ENCODE results near the gene PTOV1. TPM values are rescaled to one million over a fixed set of nuclear protein-coding genes. Genes with fewer than 3 reads are reported as not detected.
A peak's percentile ranks its signal among the peaks of the same experiment; 100 is the strongest.

PTOV1 gene
- total RNA-seq, 1 donor from 2014 or later: 231 TPM

GRCh38 chr19:49881672-49882394, 30.9 kb downstream of the PTOV1 start:
- Mint-ChIP-seq H3K27me3 (ENCODE audit: unreplicated experiment) (peaks cover 11% of the 10 kb centered on the region), H3K4me3 (ENCODE audit: unreplicated experiment) (peak overlapping the region; percentile 37), H3K4me1 (ENCODE audit: unreplicated experiment) (peaks cover 12% of the 10 kb centered on the region), H3K36me3 (ENCODE audit: low read depth, unreplicated experiment) (peaks cover 37% of the 10 kb centered on the region), H3K9me3 (ENCODE audit: unreplicated experiment) (no peaks in the 10 kb centered on the region), H3K27ac (ENCODE audit: unreplicated experiment) (no peak overlapping the region)
- TF ChIP-seq, protein P1, sequence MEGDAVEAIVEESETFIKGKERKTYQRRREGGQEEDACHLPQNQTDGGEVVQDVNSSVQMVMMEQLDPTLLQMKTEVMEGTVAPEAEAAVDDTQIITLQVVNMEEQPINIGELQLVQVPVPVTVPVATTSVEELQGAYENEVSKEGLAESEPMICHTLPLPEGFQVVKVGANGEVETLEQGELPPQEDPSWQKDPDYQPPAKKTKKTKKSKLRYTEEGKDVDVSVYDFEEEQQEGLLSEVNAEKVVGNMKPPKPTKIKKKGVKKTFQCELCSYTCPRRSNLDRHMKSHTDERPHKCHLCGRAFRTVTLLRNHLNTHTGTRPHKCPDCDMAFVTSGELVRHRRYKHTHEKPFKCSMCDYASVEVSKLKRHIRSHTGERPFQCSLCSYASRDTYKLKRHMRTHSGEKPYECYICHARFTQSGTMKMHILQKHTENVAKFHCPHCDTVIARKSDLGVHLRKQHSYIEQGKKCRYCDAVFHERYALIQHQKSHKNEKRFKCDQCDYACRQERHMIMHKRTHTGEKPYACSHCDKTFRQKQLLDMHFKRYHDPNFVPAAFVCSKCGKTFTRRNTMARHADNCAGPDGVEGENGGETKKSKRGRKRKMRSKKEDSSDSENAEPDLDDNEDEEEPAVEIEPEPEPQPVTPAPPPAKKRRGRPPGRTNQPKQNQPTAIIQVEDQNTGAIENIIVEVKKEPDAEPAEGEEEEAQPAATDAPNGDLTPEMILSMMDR (IDR thresholded peaks at IDR 0.05; ENCODE audit: unreplicated experiment): no peak
- no peak for DNase-seq (ENCODE audit: low spot score)

- Mint-ChIP-seq H3K4me3 (ENCODE audit: unreplicated experiment) (no peak overlapping the region), H3K9me3 (ENCODE audit: unreplicated experiment) (no peaks in the 10 kb centered on the region), H3K27ac (ENCODE audit: unreplicated experiment) (no peak overlapping the region), H3K4me1 (ENCODE audit: unreplicated experiment) (peaks cover 12% of the 10 kb centered on the region), H3K36me3 (ENCODE audit: low read depth, unreplicated experiment) (peaks cover 37% of the 10 kb centered on the region), H3K27me3 (ENCODE audit: unreplicated experiment) (peaks cover 13% of the 10 kb centered on the region)
- TF ChIP-seq, protein P1 (IDR thresholded peaks at IDR 0.05; ENCODE audit: unreplicated experiment): no peak
- no peak for DNase-seq (ENCODE audit: low spot score)
These were observed 31.7 kb downstream of the PTOV1 start for GRCh38 chr19:49882643-49883042.

- peaks cover 11% of the 10 kb centered on the region for H3K27me3 Mint-ChIP-seq (ENCODE audit: unreplicated experiment)
- peaks cover 37% of the 10 kb centered on the region for H3K36me3 Mint-ChIP-seq (ENCODE audit: low read depth, unreplicated experiment)
- no peak overlapping the region for H3K4me3 Mint-ChIP-seq (ENCODE audit: unreplicated experiment)
- TF ChIP-seq, protein P1 (IDR thresholded peaks at IDR 0.05; ENCODE audit: unreplicated experiment): no peak
- no peak for DNase-seq (ENCODE audit: low spot score)
- no peaks in the 10 kb centered on the region for H3K9me3 Mint-ChIP-seq (ENCODE audit: unreplicated experiment)
- peaks cover 10% of the 10 kb centered on the region for H3K4me1 Mint-ChIP-seq (ENCODE audit: unreplicated experiment)
- H3K27ac Mint-ChIP-seq (ENCODE audit: unreplicated experiment): no peak overlapping the region
These were observed 32.1 kb downstream of the PTOV1 start for GRCh38 chr19:49883094-49883493.

DNA sequence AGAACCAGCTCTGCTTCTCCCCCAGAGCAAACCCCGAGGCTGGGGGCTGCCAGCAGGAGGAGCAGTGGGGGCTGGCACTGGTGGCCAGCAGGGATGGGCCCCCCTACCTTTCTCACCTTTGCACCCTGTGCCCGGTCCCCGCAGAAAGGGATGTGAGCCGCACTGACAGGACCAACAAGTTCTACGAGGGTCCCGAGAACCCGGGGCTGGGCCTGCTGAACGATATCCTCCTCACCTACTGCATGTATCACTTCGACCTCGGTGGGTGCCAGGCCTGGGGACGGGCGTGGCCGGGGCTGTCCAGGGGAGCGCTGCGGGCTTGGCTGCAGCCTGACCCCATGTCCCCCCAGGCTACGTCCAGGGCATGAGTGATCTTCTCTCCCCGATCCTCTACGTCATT, 33.1 kb downstream of the PTOV1 start:
- Mint-ChIP-seq H3K4me1 (ENCODE audit: unreplicated experiment) (peaks cover 2% of the 10 kb centered on the region), H3K9me3 (ENCODE audit: unreplicated experiment) (no peaks in the 10 kb centered on the region), H3K27ac (ENCODE audit: unreplicated experiment) (peak overlapping the region; percentile 61), H3K36me3 (ENCODE audit: low read depth, unreplicated experiment) (peaks cover 33% of the 10 kb centered on the region), H3K4me3 (ENCODE audit: unreplicated experiment) (no peak overlapping the region), H3K27me3 (ENCODE audit: unreplicated experiment) (peaks cover 6% of the 10 kb centered on the region)
- DNase-seq (ENCODE audit: low spot score): no peak
- TF ChIP-seq, protein P1 (IDR thresholded peaks at IDR 0.05; ENCODE audit: unreplicated experiment): no peak

DNA sequence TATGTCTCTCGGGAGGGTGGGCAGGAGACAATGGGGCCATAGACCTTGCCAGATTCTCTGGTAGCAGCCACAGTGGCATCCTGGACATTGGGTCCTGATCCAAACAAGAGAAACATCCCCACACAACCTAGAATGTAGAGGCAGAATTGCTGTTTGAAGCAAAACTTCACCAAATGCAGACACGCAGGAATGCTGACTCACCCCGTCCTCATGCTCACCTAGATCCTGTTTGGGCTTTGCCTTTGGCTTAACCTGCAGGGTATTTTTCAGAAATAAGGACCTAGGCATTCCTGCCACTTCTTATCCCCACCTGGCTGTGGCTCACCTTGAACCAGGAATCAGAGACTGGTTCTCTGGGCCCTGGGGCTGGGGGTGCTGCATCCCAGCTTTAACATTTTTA, 33.8 kb downstream of the PTOV1 start:
- TF ChIP-seq, protein P1 (IDR thresholded peaks at IDR 0.05; ENCODE audit: unreplicated experiment): no peak
- H3K4me1 Mint-ChIP-seq (ENCODE audit: unreplicated experiment): no peaks in the 10 kb centered on the region
- peaks cover 9% of the 10 kb centered on the region for H3K27me3 Mint-ChIP-seq (ENCODE audit: unreplicated experiment)
- DNase-seq (ENCODE audit: low spot score): no peak
- peaks cover 30% of the 10 kb centered on the region for H3K36me3 Mint-ChIP-seq (ENCODE audit: low read depth, unreplicated experiment)
- H3K9me3 Mint-ChIP-seq (ENCODE audit: unreplicated experiment): no peaks in the 10 kb centered on the region
- no peak overlapping the region for H3K4me3 Mint-ChIP-seq (ENCODE audit: unreplicated experiment)
- H3K27ac Mint-ChIP-seq (ENCODE audit: unreplicated experiment): no peak overlapping the region

All from endothelial cell (in vitro differentiated cells).